ENCODE results near the gene ASH1L. TPM values are rescaled to one million over a fixed set of nuclear protein-coding genes. Genes with fewer than 3 reads are reported as not detected.
"Not testable (repeated sequence)": the region's sequence is repeated elsewhere in the genome, so short reads cannot be mapped to it uniquely, and the experiment has no call there.

ASH1L gene, protein sequence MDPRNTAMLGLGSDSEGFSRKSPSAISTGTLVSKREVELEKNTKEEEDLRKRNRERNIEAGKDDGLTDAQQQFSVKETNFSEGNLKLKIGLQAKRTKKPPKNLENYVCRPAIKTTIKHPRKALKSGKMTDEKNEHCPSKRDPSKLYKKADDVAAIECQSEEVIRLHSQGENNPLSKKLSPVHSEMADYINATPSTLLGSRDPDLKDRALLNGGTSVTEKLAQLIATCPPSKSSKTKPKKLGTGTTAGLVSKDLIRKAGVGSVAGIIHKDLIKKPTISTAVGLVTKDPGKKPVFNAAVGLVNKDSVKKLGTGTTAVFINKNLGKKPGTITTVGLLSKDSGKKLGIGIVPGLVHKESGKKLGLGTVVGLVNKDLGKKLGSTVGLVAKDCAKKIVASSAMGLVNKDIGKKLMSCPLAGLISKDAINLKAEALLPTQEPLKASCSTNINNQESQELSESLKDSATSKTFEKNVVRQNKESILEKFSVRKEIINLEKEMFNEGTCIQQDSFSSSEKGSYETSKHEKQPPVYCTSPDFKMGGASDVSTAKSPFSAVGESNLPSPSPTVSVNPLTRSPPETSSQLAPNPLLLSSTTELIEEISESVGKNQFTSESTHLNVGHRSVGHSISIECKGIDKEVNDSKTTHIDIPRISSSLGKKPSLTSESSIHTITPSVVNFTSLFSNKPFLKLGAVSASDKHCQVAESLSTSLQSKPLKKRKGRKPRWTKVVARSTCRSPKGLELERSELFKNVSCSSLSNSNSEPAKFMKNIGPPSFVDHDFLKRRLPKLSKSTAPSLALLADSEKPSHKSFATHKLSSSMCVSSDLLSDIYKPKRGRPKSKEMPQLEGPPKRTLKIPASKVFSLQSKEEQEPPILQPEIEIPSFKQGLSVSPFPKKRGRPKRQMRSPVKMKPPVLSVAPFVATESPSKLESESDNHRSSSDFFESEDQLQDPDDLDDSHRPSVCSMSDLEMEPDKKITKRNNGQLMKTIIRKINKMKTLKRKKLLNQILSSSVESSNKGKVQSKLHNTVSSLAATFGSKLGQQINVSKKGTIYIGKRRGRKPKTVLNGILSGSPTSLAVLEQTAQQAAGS (N-terminal part only)
- polyA plus RNA-seq (ENCODE audit: low read depth in 6 of 6), result 10 to 100 TPM in 5 of 6 donors, 1 to 10 TPM in 1; 6.4 to 51.8 (median 23.4) TPM

DNA sequence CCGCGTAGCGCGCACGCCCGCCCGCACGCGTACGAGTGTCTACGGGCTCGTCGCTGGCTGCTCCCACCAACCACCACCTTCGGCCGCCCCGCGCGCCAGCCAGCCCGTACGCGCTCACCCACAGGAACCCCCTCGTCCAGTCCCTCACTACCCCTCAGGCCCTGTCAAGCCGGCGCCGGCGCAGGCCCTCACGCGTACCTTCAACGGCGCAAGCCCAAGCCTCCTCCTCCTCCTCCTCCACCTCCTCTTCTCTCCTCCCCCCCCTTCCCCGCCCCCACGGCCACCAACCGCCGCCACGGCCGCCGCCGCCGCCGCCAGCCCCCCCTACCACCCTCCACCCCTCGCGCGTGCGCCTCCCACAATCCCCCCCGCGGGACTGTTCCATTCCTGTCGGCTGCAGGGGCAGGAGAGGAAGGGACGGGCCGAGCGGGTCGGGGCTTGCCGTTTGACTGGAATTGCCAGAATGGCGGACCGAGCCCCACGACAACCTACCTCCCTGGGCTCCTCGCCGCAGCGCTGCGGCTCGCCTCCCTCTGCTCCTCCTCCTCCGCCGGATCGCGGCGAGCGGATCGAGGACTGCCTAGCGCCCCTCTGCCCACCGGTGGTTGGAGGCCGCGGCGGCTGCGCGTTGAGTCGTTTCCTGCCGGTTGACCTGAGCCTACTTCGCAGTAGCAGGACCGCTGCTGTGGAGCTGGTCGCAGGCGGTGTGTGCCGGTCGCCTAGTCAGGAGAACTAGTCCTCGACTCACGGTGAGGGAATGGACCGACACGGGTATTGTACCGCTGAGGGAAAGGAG lies at the start of gene ASH1L:
Gene ASH1L (minus strand): TSS at position 223 of the 796 bp plus-strand sequence. CDS start 41,284 bp downstream, outside the sequence.
- H3K27me3 Mint-ChIP-seq, result no peaks in the 10 kb centered on the region
- peak; percentile 77 to 79 for ATAC-seq (ENCODE audit: low read depth in 2 of 2)
- peak within 1 kb of the TSS; percentile 91 to 100 (median 99) for H3K4me3 Mint-ChIP-seq
- no peaks in the 10 kb centered on the region for H3K36me3 Mint-ChIP-seq
- H3K4me1 Mint-ChIP-seq, result peaks cover 19 to 49% (median 44%) of the 10 kb centered on the region in 3 donors
- H3K9me3 Mint-ChIP-seq, result no peaks in the 10 kb centered on the region
- peak; percentile 92 for DNase-seq
- peak within 1 kb of the TSS; percentile 95 to 99 (median 97) for H3K27ac Mint-ChIP-seq

DNA sequence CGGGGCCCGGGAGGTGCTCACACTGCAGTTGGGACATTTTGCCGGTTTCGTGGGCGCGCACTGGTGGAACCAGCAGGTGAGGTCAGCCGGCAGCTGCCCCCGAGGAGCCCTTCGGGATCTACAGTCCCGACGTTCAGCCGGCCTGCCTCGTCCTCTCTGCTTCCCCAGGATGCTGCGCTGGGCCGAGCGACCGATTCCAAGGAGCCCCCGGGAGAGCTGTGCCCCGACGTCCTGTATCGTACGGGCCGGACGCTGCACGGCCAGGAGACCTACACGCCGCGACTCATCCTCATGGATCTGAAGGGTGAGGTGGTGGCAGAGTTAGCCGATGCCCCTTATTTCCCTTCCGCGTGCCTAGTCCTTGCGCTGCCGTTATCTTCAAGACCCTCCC lies 47.6 kb upstream of the ASH1L start:
- H3K9me3 Mint-ChIP-seq, H3K4me1 Mint-ChIP-seq, DNase-seq, H3K27me3 Mint-ChIP-seq, H3K36me3 Mint-ChIP-seq: not testable (repeated sequence)
- Mint-ChIP-seq H3K4me3 (peak overlapping the region; percentile 35 to 99 (median 95)), H3K27ac (peak overlapping the region in 1 of 6 donors; percentile 89)
- peak; percentile 5 to 8 for ATAC-seq (ENCODE audit: low read depth in 2 of 2)

DNA sequence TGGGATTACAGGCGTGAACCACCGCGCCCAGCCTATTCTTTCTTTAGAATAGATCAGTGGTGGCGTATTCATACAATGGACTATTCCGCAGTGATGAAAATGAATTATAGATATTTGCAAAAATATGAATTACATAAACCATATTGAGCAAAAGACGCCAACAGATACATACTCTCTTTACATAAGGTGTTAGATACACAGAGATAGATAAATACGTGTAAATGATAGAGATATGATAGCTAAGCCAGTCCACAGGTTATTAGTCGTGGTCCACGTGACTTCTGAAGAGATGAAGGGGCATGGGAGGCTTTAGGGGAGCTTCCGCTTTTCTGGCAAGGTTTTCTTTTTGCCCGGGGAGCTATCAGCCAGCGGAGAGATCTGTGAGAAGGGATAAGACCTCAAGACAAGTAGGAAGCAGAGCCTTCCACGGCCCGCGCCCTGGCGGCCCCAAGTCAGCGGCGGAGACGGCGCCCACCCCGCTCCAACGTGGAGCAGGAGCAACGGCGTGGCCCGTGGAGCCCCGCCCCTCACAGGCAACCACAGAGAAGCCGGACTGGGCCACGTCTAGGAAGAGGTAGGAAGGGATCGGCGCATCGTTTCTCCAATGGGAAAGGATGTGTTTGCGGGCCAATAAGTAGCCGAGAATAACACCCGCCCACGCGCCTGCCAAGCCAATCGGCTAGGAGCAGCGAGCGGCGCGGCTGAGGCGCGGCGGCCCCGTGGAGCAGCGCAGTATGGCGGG lies 47.1 kb upstream of the ASH1L start, which contains the start of gene MSTO1:
Gene MSTO1 (plus strand): TSS at position 704 of the 742 bp plus-strand sequence. CDS start 31 bp downstream, at position 735.
- DNase-seq (peak; percentile 87), ATAC-seq (ENCODE audit: low read depth in 2 of 2) (peak; percentile 95 to 96)
- H3K27me3 Mint-ChIP-seq, result no peaks in the 10 kb centered on the region
- peaks cover 0 to 2% of the 10 kb centered on the region in 2 donors for H3K36me3 Mint-ChIP-seq
- H3K27ac Mint-ChIP-seq, result peak within 1 kb of the TSS in 5 of 6 donors; percentile 89 to 98 (median 95)
- H3K9me3 Mint-ChIP-seq, result no peaks in the 10 kb centered on the region
- peak within 1 kb of the TSS; percentile 93 to 99 (median 96) for H3K4me3 Mint-ChIP-seq
- H3K4me1 Mint-ChIP-seq, result peaks cover 0 to 10% (median 7%) of the 10 kb centered on the region in 3 donors

DNA sequence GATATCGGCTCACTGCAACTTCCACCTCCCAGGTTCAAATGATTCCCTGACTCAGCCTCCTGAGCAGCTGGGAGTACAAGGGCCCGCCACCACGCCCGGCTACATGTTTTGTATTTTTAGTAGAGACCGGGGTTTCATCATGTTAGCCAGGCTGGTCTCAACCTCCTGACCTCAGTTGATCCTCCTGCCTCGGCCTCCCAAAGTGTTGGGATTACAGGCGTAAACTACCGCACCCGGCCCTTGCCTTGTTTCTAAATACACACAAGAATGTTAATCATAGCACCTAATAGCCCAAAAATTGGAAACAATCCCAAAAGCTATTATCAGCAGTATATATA lies 46.3 kb upstream of the ASH1L start:
- Mint-ChIP-seq H3K4me1 (peaks cover 0 to 10% (median 7%) of the 10 kb centered on the region in 3 donors), H3K4me3 (peak overlapping the region in 3 of 8 donors; percentile 53 to 99 (median 66)), H3K27ac (no peak overlapping the region), H3K27me3 (no peaks in the 10 kb centered on the region), H3K36me3 (no peaks in the 10 kb centered on the region), H3K9me3 (no peaks in the 10 kb centered on the region)
- ATAC-seq (ENCODE audit: low read depth in 2 of 2) (no peak), DNase-seq (no peak)

DNA sequence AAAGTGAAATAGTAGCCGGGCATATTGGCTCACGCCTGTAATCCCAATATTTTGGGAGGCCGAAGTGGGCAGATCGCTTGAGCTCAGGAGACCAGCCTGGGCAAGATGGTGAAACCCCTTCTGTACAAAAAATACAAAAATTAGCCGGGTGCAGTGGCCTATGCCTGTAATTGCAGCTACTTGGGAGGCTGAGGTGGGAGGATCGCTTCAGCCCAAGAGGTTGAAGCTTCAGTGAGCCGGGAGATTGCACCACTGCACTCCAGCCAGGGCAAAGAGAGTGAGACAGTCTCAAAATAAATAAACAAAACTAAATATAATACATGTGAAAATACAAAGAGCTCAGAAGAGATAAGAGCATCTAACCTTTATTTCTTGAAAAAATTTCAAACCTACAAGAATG lies 45.1 kb upstream of the ASH1L start:
- ATAC-seq (ENCODE audit: low read depth in 2 of 2), result no peak
- H3K4me3 Mint-ChIP-seq, result peak overlapping the region in 4 of 8 donors; percentile 32 to 68 (median 58)
- H3K4me1 Mint-ChIP-seq, result peaks cover 0 to 10% (median 7%) of the 10 kb centered on the region in 3 donors
- no peaks in the 10 kb centered on the region for H3K36me3 Mint-ChIP-seq
- DNase-seq, result no peak
- no peaks in the 10 kb centered on the region for H3K9me3 Mint-ChIP-seq
- H3K27ac Mint-ChIP-seq, result no peak overlapping the region
- no peaks in the 10 kb centered on the region for H3K27me3 Mint-ChIP-seq

DNA sequence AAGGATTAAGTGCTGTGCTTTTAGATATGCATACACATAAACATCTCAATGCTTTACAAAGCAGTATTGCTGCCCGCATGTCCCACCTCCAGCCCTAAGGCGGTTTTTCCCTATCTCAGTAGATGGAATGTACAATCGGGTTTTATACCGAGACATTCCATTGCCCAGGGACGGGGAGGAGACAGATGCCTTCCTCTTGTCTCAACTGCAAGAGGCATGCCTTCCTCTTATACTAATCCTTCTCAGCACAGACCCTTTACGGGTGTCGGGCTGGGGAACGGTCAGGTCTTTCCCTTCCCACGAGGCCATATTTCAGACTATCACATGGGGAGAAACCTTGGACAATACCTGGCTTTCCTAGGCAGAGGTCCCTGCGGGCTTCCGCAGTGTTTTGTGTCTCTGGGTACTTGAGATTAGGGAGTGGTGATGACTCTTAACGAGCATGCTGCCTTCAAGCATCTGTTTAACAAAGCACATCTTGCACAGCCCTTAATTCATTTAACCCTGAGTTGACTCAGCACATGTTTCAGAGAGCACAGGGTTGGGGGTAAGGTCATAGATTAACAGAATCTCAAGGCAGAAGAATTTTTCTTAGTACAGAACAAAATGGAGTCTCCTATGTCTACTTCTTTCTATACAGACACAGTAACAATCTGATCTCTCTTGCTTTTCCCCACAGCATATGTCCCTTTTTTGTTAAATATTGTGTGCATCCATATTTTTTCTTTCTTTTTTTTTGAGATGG lies 37.4 kb upstream of the ASH1L start:
- not testable (repeated sequence) for H3K9me3 Mint-ChIP-seq; H3K4me3 Mint-ChIP-seq; ATAC-seq (ENCODE audit: low read depth in 2 of 2); DNase-seq; H3K36me3 Mint-ChIP-seq; H3K27me3 Mint-ChIP-seq
- Mint-ChIP-seq H3K27ac (peak overlapping the region in 1 of 6 donors; percentile 67), H3K4me1 (peaks cover 4 to 13% (median 7%) of the 10 kb centered on the region in 3 donors)

DNA sequence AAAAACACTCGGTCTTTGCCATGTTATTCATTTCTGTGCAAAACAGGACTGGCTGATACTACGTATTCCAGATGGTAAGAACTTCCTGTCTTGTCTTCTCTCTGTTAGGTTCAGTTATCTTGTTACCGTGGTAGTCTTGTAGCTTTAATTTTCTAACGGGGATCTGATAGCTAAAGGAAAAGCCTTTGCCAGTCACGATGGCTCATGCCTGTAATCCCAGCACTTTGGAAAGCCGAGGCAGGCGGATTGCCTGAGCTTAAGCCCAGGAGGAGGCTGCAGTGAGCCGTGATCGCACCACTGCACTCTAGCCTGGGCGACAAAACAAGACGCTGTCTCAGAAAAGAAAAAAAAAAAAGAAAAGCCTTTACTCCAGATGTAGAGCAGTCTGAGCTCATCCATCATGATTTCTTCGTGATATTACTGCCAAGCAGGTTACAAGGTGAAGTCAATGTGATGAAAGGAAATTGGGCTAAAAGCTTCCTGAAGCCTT lies 36.3 kb upstream of the ASH1L start:
- DNase-seq, result no peak
- H3K27ac Mint-ChIP-seq, result peak overlapping the region in 1 of 6 donors; percentile 50
- H3K36me3 Mint-ChIP-seq, result no peaks in the 10 kb centered on the region
- H3K4me3 Mint-ChIP-seq, result peak overlapping the region; percentile 42 to 88 (median 80)
- no peaks in the 10 kb centered on the region for H3K9me3 Mint-ChIP-seq
- peaks cover 4 to 13% (median 7%) of the 10 kb centered on the region in 3 donors for H3K4me1 Mint-ChIP-seq
- H3K27me3 Mint-ChIP-seq, result peaks cover 0 to 4% (median 0%) of the 10 kb centered on the region in 3 donors
- peak; percentile 46 to 61 for ATAC-seq (ENCODE audit: low read depth in 2 of 2)

DNA sequence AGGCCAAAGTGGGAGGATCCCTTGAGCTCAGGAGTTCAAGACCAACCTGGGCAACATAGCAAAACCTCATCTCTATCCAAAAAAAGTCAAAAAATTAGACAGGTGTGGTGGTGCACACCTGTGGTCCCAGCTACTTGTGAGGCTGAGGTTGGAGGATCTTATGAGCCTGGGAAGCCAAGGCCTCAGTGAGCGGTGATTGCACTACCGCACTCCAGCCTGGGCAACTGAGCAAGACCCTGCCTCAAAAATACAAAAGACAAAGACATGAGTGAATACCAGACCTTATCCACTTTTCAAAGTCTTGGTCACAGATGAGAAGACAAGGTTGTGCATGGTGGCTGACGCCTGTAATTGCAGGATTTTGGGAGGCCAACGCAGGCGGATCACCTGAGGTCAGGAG lies 34.3 kb upstream of the ASH1L start:
- Mint-ChIP-seq H3K36me3 (no peaks in the 10 kb centered on the region), H3K27ac (peak overlapping the region in 1 of 6 donors; percentile 66), H3K9me3 (no peaks in the 10 kb centered on the region), H3K27me3 (peaks cover 0 to 4% (median 0%) of the 10 kb centered on the region in 3 donors), H3K4me1 (peaks cover 4 to 13% (median 7%) of the 10 kb centered on the region in 3 donors), H3K4me3 (peak overlapping the region in 1 of 8 donors; percentile 57)
- DNase-seq (no peak), ATAC-seq (ENCODE audit: low read depth in 2 of 2) (no peak)

DNA sequence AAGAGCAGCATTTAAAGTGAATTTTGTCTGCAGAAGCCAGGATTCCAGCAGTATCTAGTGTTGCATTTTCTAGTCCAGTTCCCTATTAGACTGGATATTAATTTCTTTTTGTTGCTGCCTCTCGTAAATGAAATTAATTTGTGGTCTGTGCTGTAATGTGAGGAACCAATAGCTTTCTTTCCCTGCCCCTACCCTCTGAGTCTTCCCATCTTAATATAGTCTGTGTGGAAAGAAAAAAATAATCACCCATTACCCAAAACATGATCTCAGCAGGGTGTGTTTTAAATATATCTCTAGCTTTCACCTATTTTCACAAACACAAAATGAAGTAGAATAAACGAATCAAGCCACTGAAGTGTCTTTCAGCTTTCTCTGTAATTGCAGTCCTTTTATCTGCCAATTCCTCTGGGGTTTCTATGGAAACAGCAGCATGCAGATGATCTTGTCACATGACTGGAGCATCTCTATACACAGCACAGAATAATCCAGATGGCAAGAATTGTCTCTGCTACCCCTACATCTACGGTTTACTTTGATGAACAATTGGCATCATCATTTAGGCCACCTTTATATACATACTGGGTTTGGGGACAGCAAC lies 33.4 kb upstream of the ASH1L start:
- DNase-seq; H3K27me3 Mint-ChIP-seq; H3K9me3 Mint-ChIP-seq; ATAC-seq (ENCODE audit: low read depth in 2 of 2); H3K36me3 Mint-ChIP-seq; H3K4me3 Mint-ChIP-seq: not testable (repeated sequence)
- Mint-ChIP-seq H3K27ac (peak overlapping the region in 1 of 6 donors; percentile 36), H3K4me1 (peaks cover 4 to 13% (median 7%) of the 10 kb centered on the region in 3 donors)

DNA sequence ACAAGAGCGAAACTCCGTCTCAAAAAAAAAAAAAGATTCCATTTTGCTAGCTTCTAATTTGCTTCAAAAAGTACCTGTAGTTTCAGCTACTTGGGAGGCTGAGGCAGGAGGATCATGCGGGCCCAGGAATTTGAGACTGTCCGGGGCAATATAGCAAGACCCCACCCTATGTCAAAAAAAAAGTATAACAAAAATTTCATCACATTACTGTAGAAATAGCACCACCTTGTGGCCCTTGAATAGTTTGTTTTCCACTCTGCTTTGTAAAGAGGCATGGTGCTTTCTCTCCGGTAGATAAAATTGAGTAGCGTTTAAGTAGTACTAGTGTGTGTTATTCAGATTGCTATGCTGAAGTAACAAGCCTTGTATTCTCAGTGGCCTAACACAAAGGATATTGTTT lies 29.2 kb upstream of the ASH1L start:
- Mint-ChIP-seq H3K27ac (no peak overlapping the region), H3K27me3 (no peaks in the 10 kb centered on the region), H3K9me3 (no peaks in the 10 kb centered on the region), H3K4me1 (no peaks in the 10 kb centered on the region), H3K4me3 (no peak overlapping the region), H3K36me3 (no peaks in the 10 kb centered on the region)
- ATAC-seq (ENCODE audit: low read depth in 2 of 2), result peak; percentile 71 to 76
- peak; percentile 51 for DNase-seq
